ENCODE measurements around the gene OR52M1.

The OR52M1 gene

GRCh38 chr11:4576880-4577279, 31.9 kb downstream of the OR52M1 start:
- no peak for DNase-seq

- DNase-seq: peak in 1 of 2 experiments; percentile 14
Measured at GRCh38 chr11:4577761-4578160, 32.8 kb downstream of the OR52M1 start.

GRCh38 chr11:4578624-4579023, 33.6 kb downstream of the OR52M1 start:
- no peak for DNase-seq

- no peak for DNase-seq
Measured at GRCh38 chr11:4580124-4580523, 35.1 kb downstream of the OR52M1 start.

GRCh38 chr11:4581443-4581842, 36.5 kb downstream of the OR52M1 start, which contains the start of gene OR52I2:
OR52I2 (plus strand) TSS chr11:4581743.
- no peak for DNase-seq

GRCh38 chr11:4589017-4589416, 44.0 kb downstream of the OR52M1 start:
- no peak for DNase-seq

GRCh38 chr11:4593739-4594138, 48.7 kb downstream of the OR52M1 start, which contains the start of gene OR52I1:
OR52I1 (plus strand) TSS chr11:4594039; CDS start chr11:4594039, 0 bp downstream.
- DNase-seq: no peak

All from SHP77 (cell line).